ENCODE results near the gene CACNB1.
A peak's percentile ranks its signal among the peaks of the same experiment; 100 is the strongest.

The CACNB1 gene

GRCh38 chr17:39200070-39200879 is 2.8 kb upstream of the CACNB1 start, which contains the start of gene RPL19:
Gene RPL19 (plus strand): TSS chr17:39200283. CDS start chr17:39200345, 62 bp downstream.
- peak in 2 of 3 experiments; percentile 89 to 93 for DNase-seq

GRCh38 chr17:39199820-39200069 is 2.3 kb upstream of the CACNB1 start:
- DNase-seq: peak in 2 of 3 experiments; percentile 89 to 98

GRCh38 chr17:39198186-39198566 is 707 bp upstream of the CACNB1 start:
- no peak for DNase-seq

GRCh38 chr17:39196808-39197291 is 619 bp downstream of the CACNB1 start:
- DNase-seq: peak in 2 of 3 experiments; percentile 61

GRCh38 chr17:39196241-39196807 is 1.1 kb downstream of the CACNB1 start:
- DNase-seq: peak in 2 of 3 experiments; percentile 23 to 40

- no peak for DNase-seq
Measured at GRCh38 chr17:39195568-39196160, 1.8 kb downstream of the CACNB1 start.

- no peak for DNase-seq
Measured at GRCh38 chr17:39194985-39195524, 2.4 kb downstream of the CACNB1 start.

GRCh38 chr17:39194089-39194984 is 3.1 kb downstream of the CACNB1 start:
- no peak for DNase-seq

GRCh38 chr17:39193346-39193745 is 4.1 kb downstream of the CACNB1 start:
- DNase-seq: no peak

- no peak for DNase-seq
Measured at GRCh38 chr17:39192901-39193300, 4.6 kb downstream of the CACNB1 start.

- DNase-seq: no peak
Measured at GRCh38 chr17:39191750-39192510, 5.5 kb downstream of the CACNB1 start.

GRCh38 chr17:39187152-39187830 is 10.2 kb downstream of the CACNB1 start:
- DNase-seq: no peak

GRCh38 chr17:39186481-39187002 is 10.9 kb downstream of the CACNB1 start:
- DNase-seq: no peak

- DNase-seq: no peak
Measured at GRCh38 chr17:39183720-39184119, 13.7 kb downstream of the CACNB1 start.

- no peak for DNase-seq
Measured at GRCh38 chr17:39183045-39183444, 14.4 kb downstream of the CACNB1 start.

- no peak for DNase-seq
Measured at GRCh38 chr17:39181303-39181702, 16.2 kb downstream of the CACNB1 start.

GRCh38 chr17:39178536-39178935 is 18.9 kb downstream of the CACNB1 start:
- no peak for DNase-seq

GRCh38 chr17:39177256-39177655 is 20.2 kb downstream of the CACNB1 start:
- DNase-seq: peak in 1 of 3 experiments; percentile 5

- no peak for DNase-seq
Measured at GRCh38 chr17:39175695-39176093, 21.8 kb downstream of the CACNB1 start.

GRCh38 chr17:39174920-39175694 is 22.4 kb downstream of the CACNB1 start:
- DNase-seq: peak in 2 of 3 experiments; percentile 32 to 59

Data from NCI-H1417 (cell line).